HCT116 (cell line): ENCODE results near the gene THAP3. TPM values are rescaled to one million over a fixed set of nuclear protein-coding genes. Genes with fewer than 3 reads are reported as not detected.

ENCODE experiments used
- ATAC-seq: fragments of 200-7000 bp; cut with Tn5 transposase; 2 replicates; pipeline ENCODE4 v1.9.1; 2020; ENCODE audit warnings: mild to moderate bottlenecking, moderate library complexity
- BruUV-seq: library from RNA; stranded (reverse); fragments of 400-500 nt; replicated peaks from 2 replicates; lab custom pipeline; 2021; lab: Mats Ljungman, UMichigan
- CTCF ChIA-PET: fragments of 300-600 bp; sonication (Branson Sonifier 250); formaldehyde crosslinking; loops from one replicate; lab custom pipeline; 2021; ENCODE audit warnings: antibody characterized with exemption; lab: Charles Lee
- POLR2A ChIA-PET: fragments of 300-600, 350-600 bp; sonication (Branson Sonifier 250); formaldehyde crosslinking; loops from one replicate; lab custom pipeline; 2021; ENCODE audit warnings: antibody characterized with exemption; lab: Charles Lee
- RAD21 ChIA-PET, 2 experiments: fragments of 300-600 bp; sonication (Branson Sonifier 250); formaldehyde crosslinking; loops; one replicate each; lab custom pipeline; 2023; ENCODE audit warnings: low total read pairs in 2 of 2; ENCODE audit not compliant: uncharacterized antibody in 2 of 2, unreplicated experiment in 2 of 2, low non-redundant PET in 1 of 2; lab: Charles Lee
- DNase-seq: peaks from one replicate; pipeline ENCODE4 v3.0.0-alpha.2; 2010; ENCODE audit warnings: low read depth, low spot score
- H2AFZ ChIP-seq: fragments of 200-600 bp; shearing (Covaris generic), sonication (generic); 2 replicates; pipeline ENCODE4 v1.6.1; 2017; ENCODE audit warnings: low read depth, mixed run types, mixed read lengths, antibody characterized with exemption, low read length; ENCODE audit not compliant: poor library complexity, severe bottlenecking
- H3K27ac ChIP-seq: 2 replicates; pipeline ENCODE4 v1.5.1; 2012; ENCODE audit warnings: low read depth, low read length
- H3K27me3 ChIP-seq: fragments of 200-600 bp; sonication (generic); 2 replicates; pipeline ENCODE4 v1.6.1; 2016; ENCODE audit warnings: mixed run types, low read length, mixed read lengths; ENCODE audit not compliant: insufficient read depth
- H3K36me3 ChIP-seq, 2 experiments: fragments of 200-500 bp in 1 of 2; fragments of 200-600 bp in 1 of 2; sonication (Bioruptor generic) in 1 of 2; sonication (generic) in 1 of 2; 2 replicates each; pipeline versions ENCODE4 v1.5.1 to v1.6.1; 2014 to 2016; ENCODE audit warnings: low read length in 2 of 2, inconsistent platforms in 1 of 2, mixed read lengths in 1 of 2, mixed run types in 1 of 2; ENCODE audit not compliant: insufficient read depth in 2 of 2, control insufficient read depth in 1 of 2
- H3K4me1 ChIP-seq, 2 experiments: fragments of 200-600 bp in 1 of 2; sonication (generic) in 1 of 2; 2 replicates each; pipeline versions ENCODE4 v1.5.1 to v1.6.1; 2012 to 2017; ENCODE audit warnings: low read length in 2 of 2, inconsistent platforms in 1 of 2, mild to moderate bottlenecking in 1 of 2, mixed read lengths in 1 of 2, mixed run types in 1 of 2, moderate library complexity in 1 of 2; ENCODE audit not compliant: insufficient read depth in 2 of 2, control insufficient read depth in 1 of 2
- H3K4me2 ChIP-seq: fragments of 200-600 bp; sonication (generic); 2 replicates; pipeline ENCODE4 v1.6.1; 2017; ENCODE audit warnings: mixed run types, low read length, mixed read lengths
- H3K4me3 ChIP-seq, 2 experiments: fragments of 200-600 bp in 1 of 2; sonication (generic) in 1 of 2; replicated peaks in 1 of 2; 2 replicates each; pipeline ENCODE4 v1.5.1; 2011 to 2016; ENCODE audit warnings: low read length in 2 of 2, control low read depth in 1 of 2, low read depth in 1 of 2, mild to moderate bottlenecking in 1 of 2, mixed read lengths in 1 of 2, mixed run types in 1 of 2
- H3K79me2 ChIP-seq: fragments of 200-600 bp; sonication (generic); 2 replicates; pipeline ENCODE4 v1.6.1; 2017; ENCODE audit warnings: mild to moderate bottlenecking, mixed run types, low read length, moderate library complexity, mixed read lengths; ENCODE audit not compliant: insufficient read depth
- H3K9ac ChIP-seq: fragments of 200-600 bp; sonication (generic); 2 replicates; pipeline ENCODE4 v1.6.1; 2016; ENCODE audit warnings: low read length, mixed read lengths
- H3K9me2 ChIP-seq: fragments of 200-600 bp; sonication (generic), shearing (Covaris generic); 2 replicates; pipeline ENCODE4 v1.6.1; 2017; ENCODE audit warnings: mixed run types, mild to moderate bottlenecking, moderate library complexity; ENCODE audit not compliant: insufficient read depth
- H3K9me3 ChIP-seq, 2 experiments: fragments of 200-500 bp in 1 of 2; fragments of 200-600 bp in 1 of 2; sonication (Bioruptor generic) in 1 of 2; sonication (generic) in 1 of 2; 2 replicates each; pipeline ENCODE4 v1.6.1; 2014 to 2017; ENCODE audit warnings: low read length in 2 of 2, mixed read lengths in 2 of 2, inconsistent platforms in 1 of 2, low read depth in 1 of 2, mild to moderate bottlenecking in 1 of 2, mixed run types in 1 of 2, moderate library complexity in 1 of 2; ENCODE audit not compliant: control insufficient read depth in 1 of 2, insufficient read depth in 1 of 2
- H4K20me1 ChIP-seq: fragments of 200-600 bp; sonication (generic), shearing (Covaris generic); 2 replicates; pipeline ENCODE4 v1.6.1; 2017; ENCODE audit warnings: mixed run types, mild to moderate bottlenecking, moderate library complexity; ENCODE audit not compliant: insufficient read depth
- CTCF ChIP-seq, 3 experiments: fragments of 200-600 bp in 1 of 3; sonication (generic) in 1 of 3; IDR thresholded peaks in 2 of 3; conservative IDR thresholded peaks in 1 of 3; 2 replicates each; pipeline ENCODE4 v1.5.1; 2012 to 2017; ENCODE audit warnings: low read depth in 2 of 3, low read length in 2 of 3, antibody characterized with exemption in 1 of 3, borderline replicate concordance in 1 of 3, control low read depth in 1 of 3, mild to moderate bottlenecking in 1 of 3, mixed read lengths in 1 of 3, mixed run types in 1 of 3, moderate library complexity in 1 of 3; ENCODE audit not compliant: insufficient read depth in 1 of 3
- ELF1 ChIP-seq: IDR thresholded peaks from 2 replicates; pipeline ENCODE4 v1.6.1; 2012; ENCODE audit warnings: low read depth, borderline replicate concordance
- EZH2 ChIP-seq: fragments of 200-600 bp; sonication (generic); IDR thresholded peaks from 2 replicates; pipeline ENCODE4 v1.6.1; 2017; ENCODE audit warnings: antibody characterized with exemption, mixed run types
- FOSL1 ChIP-seq: IDR thresholded peaks from 2 replicates; pipeline ENCODE4 v1.6.1; 2012; ENCODE audit warnings: low read depth
- JUND ChIP-seq: IDR thresholded peaks from 2 replicates; pipeline ENCODE4 v1.6.1; 2012
- POLR2A ChIP-seq: IDR thresholded peaks from 2 replicates; pipeline ENCODE4 v1.7.0; 2011; ENCODE audit warnings: borderline replicate concordance; ENCODE audit not compliant: insufficient read depth, insufficient read length; ENCODE audit errors: extremely low read depth
- POLR2AphosphoS5 ChIP-seq: IDR thresholded peaks from 2 replicates; pipeline ENCODE4 v1.6.1; 2011; ENCODE audit warnings: mild to moderate bottlenecking, low read depth, low read length, moderate library complexity
- YY1 ChIP-seq: IDR thresholded peaks from 2 replicates; pipeline ENCODE4 v1.6.1; 2011; ENCODE audit warnings: low read length, low read depth, moderate library complexity, mild to moderate bottlenecking; ENCODE audit not compliant: insufficient replicate concordance; ENCODE audit errors: extremely low read depth
- ZFX ChIP-seq: fragments of 450-650 bp; IDR thresholded peaks from 2 replicates; pipeline ENCODE4 v1.6.1; 2017
- intact Hi-C: fragments of 100-400 bp; cut with micrococcal nuclease; formaldehyde crosslinking; loops from 2 replicates; pipeline ENCODE4 v1.10.0; 2022
- total RNA-seq: library from RNA; stranded (reverse); gene quantifications from one replicate; pipeline ENCODE4 v1.2.1, GENCODE V29; 2021; ENCODE audit not compliant: unreplicated experiment
- TF ChIP-seq, protein P1 (sequence below): IDR thresholded peaks from 2 replicates; pipeline ENCODE4 v1.6.1; 2012

The THAP3 gene
- total RNA-seq, 1 experiment from 2014 or later: 23.1 TPM

DNA sequence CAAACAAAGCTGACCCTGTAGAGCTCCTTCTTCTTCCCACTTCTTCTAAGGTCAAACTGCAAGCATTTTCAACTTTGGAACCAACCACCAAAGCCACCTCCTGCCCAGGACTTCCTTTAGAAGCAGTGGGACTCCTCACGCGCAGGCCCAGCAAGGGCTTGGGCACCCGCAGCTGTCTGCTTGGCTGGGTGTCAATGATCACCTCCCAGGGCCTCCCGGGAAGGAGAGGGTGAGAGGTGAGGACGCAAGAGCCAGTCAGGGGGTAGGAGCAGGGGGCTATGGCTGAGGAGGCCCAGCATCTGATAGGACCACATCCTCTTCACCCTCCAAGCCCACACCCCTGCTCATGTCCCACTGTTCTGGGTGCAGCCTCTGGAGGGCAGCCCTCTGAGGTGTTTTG lies 32.2 kb upstream of the THAP3 start:
- CTCF ChIA-PET: no interaction called here
- no peaks in the 10 kb centered on the region for H3K4me1 ChIP-seq
- TF ChIP-seq ZFX (no peak), ELF1 (no peak), CTCF (IDR thresholded peaks at IDR 0.05 in 2 of 3, conservative IDR thresholded peaks at IDR 0.05 in 1 of 3; ENCODE audit: borderline replicate concordance in 1 of 3, insufficient read depth in 1 of 3, low read depth in 2 of 3, low read length in 2 of 3) (no peak), JUND (no peak), EZH2 (no peak), POLR2A (no peak)
- TF ChIP-seq, protein P1, sequence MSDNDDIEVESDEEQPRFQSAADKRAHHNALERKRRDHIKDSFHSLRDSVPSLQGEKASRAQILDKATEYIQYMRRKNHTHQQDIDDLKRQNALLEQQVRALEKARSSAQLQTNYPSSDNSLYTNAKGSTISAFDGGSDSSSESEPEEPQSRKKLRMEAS: no peak
- TF ChIP-seq, all 23 proteins: peak for 0
- Histone ChIP-seq H2AFZ (no peak overlapping the region), H3K9me2 (no peaks in the 10 kb centered on the region), H3K4me3 (no peak overlapping the region), H3K9ac (no peak overlapping the region), H3K27ac (no peak overlapping the region), H3K27me3 (no peaks in the 10 kb centered on the region), H3K79me2 (peaks cover 50% of the 10 kb centered on the region), H4K20me1 (peaks cover 2% of the 10 kb centered on the region; the same call in 1 of the 2 replicates), H3K4me2 (no peak overlapping the region), H3K36me3 (peaks cover 21 to 68% of the 10 kb centered on the region in 2 experiments), H3K9me3 (no peaks in the 10 kb centered on the region)
- ATAC-seq (no peak), DNase-seq (no peak)
- POLR2A ChIA-PET: no interaction called here
- RAD21 ChIA-PET: no interaction called here
- no TSS peak for BruUV-seq
- intact Hi-C loops: no loop called here

- intact Hi-C loops: no loop called here
- H3K4me1 ChIP-seq: no peaks in the 10 kb centered on the region
- H3K9ac ChIP-seq: no peak overlapping the region
- no peaks in the 10 kb centered on the region for H3K9me3 ChIP-seq
- DNase-seq: no peak
- ChIA-PET RAD21 (no interaction called here), CTCF (no interaction called here), POLR2A (no interaction called here)
- BruUV-seq: no TSS peak
- H3K27ac ChIP-seq: no peak overlapping the region
- H3K36me3 ChIP-seq: peaks cover 25 to 74% of the 10 kb centered on the region in 2 experiments
- no peak overlapping the region for H3K4me3 ChIP-seq
- no peak overlapping the region for H2AFZ ChIP-seq
- peaks cover 56% of the 10 kb centered on the region for H3K79me2 ChIP-seq
- H4K20me1 ChIP-seq: peaks cover 8% of the 10 kb centered on the region; the same call in 1 of the 2 replicates
- H3K27me3 ChIP-seq: no peaks in the 10 kb centered on the region
- TF ChIP-seq POLR2AphosphoS5 (no peak), FOSL1 (no peak), YY1 (no peak)
- no peak for ATAC-seq
- no peak overlapping the region for H3K4me2 ChIP-seq
- no peaks in the 10 kb centered on the region for H3K9me2 ChIP-seq
Observed at GRCh38 chr1:6592865-6593593, 31.6 kb upstream of the THAP3 start.
